LoVo (cell line): Measurements from ENCODE around the gene GDPD5.

ENCODE experiments used
- DNase-seq: peaks from one replicate; pipeline ENCODE4 v3.0.0-alpha.2; 2016; ENCODE audit warnings: low spot score

GDPD5 gene

GRCh38 chr11:75487365-75487764 lies 38.4 kb downstream of the GDPD5 start:
- DNase-seq = no peak

GRCh38 chr11:75485742-75486141 lies 40.0 kb downstream of the GDPD5 start:
- DNase-seq = no peak

- no peak for DNase-seq
These were observed 42.7 kb downstream of the GDPD5 start for GRCh38 chr11:75482931-75483469.

- DNase-seq = no peak
These were observed 43.7 kb downstream of the GDPD5 start for GRCh38 chr11:75481922-75482606.

GRCh38 chr11:75481223-75481921 lies 44.4 kb downstream of the GDPD5 start:
- DNase-seq = no peak

- no peak for DNase-seq
These were observed 45.3 kb downstream of the GDPD5 start for GRCh38 chr11:75480185-75481175.

- no peak for DNase-seq
These were observed 46.1 kb downstream of the GDPD5 start for GRCh38 chr11:75479597-75480145.

- no peak for DNase-seq
These were observed 46.8 kb downstream of the GDPD5 start for GRCh38 chr11:75478783-75479596.

- DNase-seq = no peak
These were observed 48.2 kb downstream of the GDPD5 start for GRCh38 chr11:75477614-75477935.

- no peak for DNase-seq
These were observed 48.8 kb downstream of the GDPD5 start for GRCh38 chr11:75476739-75477613.

GRCh38 chr11:75475767-75476650 lies 49.7 kb downstream of the GDPD5 start:
- no peak for DNase-seq

- no peak for DNase-seq
These were observed 50.6 kb downstream of the GDPD5 start for GRCh38 chr11:75474878-75475766.

GRCh38 chr11:75474240-75474639 lies 51.5 kb downstream of the GDPD5 start:
- DNase-seq = no peak

- no peak for DNase-seq
These were observed 52.1 kb downstream of the GDPD5 start for GRCh38 chr11:75473684-75474083.

GRCh38 chr11:75472081-75472732 lies 53.5 kb downstream of the GDPD5 start:
- DNase-seq = no peak

- no peak for DNase-seq
These were observed 54.4 kb downstream of the GDPD5 start for GRCh38 chr11:75471176-75471973.
